HG02943 (cell line): Measurements from ENCODE around the gene TAS1R3.

Experiments used
- ATAC-seq: cut with Tn5 transposase; IDR thresholded peaks from one replicate; pipeline ENCODE4 v1.9.1; 2021; ENCODE audit warnings: mild to moderate bottlenecking, low read depth, moderate library complexity; ENCODE audit not compliant: unreplicated experiment

TAS1R3 gene

GRCh38 chr1:1349256-1350012, 18.4 kb downstream of the TAS1R3 start, which contains the start of gene DVL1:
Gene DVL1, minus strand, starts transcription at chr1:1349418. Its CDS starts 353 bp downstream, at chr1:1349065.
- no peak for ATAC-seq

DNA sequence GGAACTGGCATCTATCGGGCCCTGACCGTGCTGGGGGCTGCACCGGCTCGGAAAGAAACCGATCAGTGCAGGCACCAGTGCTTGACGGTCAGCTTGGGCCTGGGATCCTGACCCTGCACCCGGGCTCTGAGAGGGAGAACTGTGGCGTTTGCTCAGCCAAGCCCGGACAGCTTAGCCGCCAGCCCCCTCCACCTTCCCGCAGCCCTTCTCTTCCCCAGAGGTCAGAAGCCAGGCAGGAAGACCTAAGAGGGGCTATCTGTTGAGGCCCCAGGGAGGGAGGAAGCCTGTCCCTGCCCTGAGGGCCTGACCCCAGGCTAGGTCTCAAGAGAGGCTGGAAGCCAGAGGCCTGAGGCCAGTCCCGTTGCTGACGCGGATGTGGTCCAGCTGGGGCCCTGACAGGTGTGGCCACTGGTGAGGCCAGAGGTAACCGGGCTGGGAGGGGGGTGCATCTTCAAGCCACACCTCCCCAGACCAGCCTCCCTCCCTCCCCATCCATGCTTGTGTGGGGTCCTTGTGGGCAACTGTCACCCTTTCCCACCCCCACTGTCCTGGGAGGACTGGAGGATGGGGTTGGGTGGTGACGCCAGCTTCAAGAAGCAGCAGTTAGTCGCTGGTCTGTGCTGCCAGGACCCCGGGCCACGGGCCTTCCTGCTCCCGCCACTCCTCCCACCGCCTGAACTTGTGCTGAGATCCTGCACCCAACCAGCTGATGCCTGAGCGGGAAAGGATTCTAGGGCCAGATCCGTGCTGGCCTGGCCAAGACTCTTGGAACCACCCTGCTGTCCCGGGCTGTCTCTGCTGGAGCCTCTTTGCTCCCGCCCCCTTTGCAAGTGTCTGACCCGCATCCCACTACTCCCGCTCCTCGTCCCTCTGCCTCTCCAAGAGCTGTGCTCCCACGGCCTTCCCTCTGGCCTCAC, 20.7 kb downstream of the TAS1R3 start:
- no peak for ATAC-seq

DNA sequence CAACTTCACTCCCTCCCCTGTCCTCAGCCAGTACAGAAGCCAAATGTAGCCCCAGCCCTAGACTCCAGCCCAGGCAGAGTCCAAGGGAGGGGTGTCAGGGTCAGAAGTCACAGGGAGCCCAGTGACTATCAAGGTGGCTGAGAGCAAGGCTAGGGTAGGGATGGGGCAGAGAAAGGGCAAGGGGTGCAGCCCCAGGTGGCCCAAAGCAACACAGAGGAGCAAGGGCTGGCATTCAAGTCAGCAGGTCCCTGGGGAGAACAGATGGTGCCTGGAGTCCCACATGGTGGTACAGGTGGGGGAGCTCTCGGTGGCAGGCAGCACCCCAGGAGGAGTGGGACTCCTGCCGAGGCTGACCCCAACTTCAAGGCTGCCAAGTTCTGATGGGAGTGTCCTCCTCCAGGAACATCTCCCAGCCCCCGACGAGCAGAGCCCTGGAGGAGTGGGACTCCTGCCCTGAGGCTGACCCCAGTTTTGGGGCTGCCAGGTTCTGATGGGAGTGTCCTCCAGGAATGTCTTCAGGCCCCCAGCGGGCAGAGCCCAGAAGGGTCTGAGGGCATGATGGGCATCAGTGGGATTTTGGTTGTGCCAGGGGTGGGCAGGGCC, 21.8 kb downstream of the TAS1R3 start:
- ATAC-seq = no peak

DNA sequence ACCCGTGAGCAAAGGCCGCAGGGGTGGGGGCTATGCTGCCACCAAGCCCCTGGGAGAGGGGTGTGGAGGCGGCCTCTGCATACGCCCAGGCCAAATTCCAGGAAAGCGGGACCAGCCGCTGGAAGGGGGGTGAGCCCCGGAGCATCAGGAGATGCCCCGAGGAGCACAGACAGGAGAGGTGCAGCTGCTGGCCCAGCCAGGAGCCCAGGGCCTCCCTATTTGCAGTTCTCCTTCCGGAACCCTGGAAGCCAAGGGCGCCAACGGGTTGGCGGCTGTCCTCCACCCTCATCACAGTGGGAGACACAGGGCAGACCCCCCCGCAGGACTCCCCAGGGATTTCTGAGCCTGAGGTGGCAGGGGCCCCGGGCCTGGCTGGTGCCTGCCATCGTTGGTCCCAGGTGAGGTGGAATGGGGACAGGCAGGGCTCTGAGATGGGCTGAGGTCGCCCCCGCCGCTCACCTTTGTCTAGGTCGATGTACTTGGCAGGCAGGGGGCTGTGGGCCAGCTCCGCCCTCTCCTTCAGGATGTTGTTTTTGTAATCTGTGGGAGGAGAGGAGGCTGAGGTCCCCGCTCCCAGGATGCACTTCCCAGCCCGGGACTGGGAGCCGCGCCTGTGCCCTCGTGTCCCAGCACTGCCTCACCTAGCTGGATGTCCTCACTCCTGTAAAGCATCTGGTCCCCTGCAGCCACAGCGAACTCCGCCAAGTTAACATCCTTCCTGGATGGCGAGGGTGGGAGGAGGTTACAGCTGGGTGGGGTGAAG, 22.5 kb downstream of the TAS1R3 start:
- no peak for ATAC-seq

GRCh38 chr1:1354271-1355247, 23.5 kb downstream of the TAS1R3 start:
- no peak for ATAC-seq

DNA sequence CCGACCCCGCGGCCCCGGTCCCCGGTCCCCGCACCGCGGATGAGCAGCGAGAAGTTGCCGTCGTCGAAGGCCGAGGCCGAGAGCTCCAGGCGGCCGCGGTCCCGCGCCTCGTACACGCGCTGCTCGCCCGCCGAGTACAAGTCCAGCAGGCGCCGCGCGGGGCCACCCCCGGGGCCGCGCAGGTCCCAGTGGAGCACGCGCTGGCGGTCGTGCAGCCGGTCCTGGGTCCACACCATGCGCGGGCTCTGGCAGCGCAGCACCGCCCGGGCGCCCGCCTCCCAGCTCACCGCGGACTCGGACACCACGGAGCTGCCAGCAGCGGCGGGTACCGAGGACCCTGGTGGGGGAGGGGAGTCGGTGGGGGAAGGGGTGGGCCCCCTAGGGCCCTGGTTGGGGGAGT, 24.3 kb downstream of the TAS1R3 start:
- no peak for ATAC-seq

DNA sequence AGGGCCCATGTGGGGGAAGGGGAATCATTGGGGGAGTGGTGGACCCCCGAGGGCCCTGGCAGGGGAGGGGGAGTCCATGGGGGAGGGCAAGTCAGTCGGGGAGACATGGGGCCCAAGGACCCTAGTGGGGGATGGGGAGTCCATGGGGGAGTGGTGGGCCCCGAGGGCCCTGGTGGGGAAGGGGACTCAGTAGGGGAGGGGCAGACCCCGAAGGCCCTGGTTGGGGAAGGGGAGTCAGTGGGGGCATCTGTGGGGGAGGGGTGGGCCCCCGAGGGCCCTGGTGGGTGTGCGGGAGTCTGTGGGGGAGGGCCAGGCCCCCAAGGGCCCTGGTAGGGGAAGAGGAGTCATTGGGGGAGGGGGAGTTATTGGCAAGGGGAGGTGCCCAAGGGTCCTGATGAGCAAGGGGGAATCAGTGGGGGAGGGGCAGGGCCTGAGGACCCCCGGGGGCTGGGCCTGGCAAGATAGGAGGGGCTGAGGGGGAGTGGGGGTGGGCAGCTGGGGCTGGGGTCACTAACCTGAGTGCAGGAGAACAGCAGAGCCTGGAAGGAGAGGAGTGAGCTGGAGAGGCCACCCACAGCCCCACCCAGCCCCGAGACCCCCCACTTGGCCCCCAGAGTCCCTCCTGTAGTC, 25.2 kb downstream of the TAS1R3 start:
- ATAC-seq = no peak

DNA sequence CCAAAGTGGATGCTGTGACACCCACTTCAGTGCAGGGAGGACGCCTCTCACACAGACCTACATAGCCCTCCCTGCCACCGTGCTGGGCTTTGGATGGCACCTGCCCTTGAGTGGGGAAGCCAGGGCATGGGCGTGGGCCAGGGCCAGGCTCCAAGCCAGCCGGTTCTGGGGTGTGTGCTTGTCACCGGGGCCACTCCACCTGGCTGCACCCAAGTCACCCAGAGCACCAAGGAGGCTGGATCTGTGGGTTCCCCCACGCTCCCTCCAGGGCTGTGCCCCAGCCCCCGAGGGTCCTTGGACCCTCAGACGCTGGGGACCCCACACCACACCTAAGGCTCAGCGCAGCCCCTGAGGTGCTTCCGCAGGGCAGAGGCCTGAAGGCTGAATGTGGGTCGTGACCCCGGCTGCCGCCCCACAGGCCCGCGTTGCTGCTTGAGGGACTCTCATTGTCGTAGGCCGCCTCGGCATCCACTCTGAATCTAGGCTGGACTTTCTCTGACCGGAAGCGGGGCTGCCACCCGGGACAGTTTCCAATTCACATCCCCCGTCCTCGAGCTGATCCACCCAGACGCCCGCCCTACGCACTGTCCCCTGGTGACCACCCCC, 25.8 kb downstream of the TAS1R3 start:
- no peak for ATAC-seq

- no peak for ATAC-seq
Measured at GRCh38 chr1:1357871-1358432, 26.9 kb downstream of the TAS1R3 start.

GRCh38 chr1:1358433-1359271, 27.6 kb downstream of the TAS1R3 start, which contains the start of gene MXRA8:
Gene MXRA8, minus strand, starts transcription at chr1:1358555. Its CDS starts 51 bp downstream, at chr1:1358504.
- no peak for ATAC-seq

- ATAC-seq = no peak
Measured at GRCh38 chr1:1359308-1359663, 28.2 kb downstream of the TAS1R3 start.

- ATAC-seq = no peak
Measured at GRCh38 chr1:1359664-1360468, 28.8 kb downstream of the TAS1R3 start.

- ATAC-seq = no peak
Measured at GRCh38 chr1:1360506-1361169, 29.6 kb downstream of the TAS1R3 start.

DNA sequence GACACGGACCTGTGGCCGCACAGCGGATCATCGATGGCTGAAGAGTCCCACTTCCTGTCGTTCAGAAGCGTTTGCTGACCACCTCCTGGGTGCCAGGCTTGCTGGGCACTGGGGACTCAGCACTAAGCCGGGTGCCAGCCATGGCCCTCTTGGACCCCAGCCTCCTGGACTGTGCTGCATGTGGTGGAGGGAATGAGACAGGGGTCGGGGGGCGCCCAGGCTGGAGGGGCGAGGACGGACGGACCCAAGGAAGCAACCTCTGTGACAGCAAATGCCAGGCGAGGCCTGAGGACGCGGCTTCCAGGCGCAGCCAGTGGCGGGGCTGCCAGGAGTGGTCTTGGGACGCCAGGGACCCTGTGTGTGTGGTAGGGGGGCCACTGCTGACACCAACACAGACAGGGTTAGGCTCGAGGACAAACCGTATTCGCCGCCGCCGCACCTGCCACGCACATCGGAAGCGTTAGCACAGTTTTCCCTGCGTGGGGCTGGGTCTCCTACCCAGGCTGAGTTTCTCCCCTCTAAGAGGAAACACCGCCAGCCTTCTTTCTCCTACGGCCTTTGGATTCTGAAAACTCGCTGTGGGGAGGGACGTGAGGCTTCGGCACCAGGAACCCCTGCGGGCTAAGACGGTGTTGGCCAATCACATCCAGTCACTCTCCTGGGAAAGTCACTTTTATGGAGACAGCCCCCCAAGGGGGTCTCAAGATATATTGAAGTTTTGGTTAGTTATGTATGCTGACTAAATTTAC, 30.3 kb downstream of the TAS1R3 start:
- ATAC-seq = no peak

- ATAC-seq = no peak
Measured at GRCh38 chr1:1361982-1362423, 30.9 kb downstream of the TAS1R3 start.
